Measurements from ENCODE around the gene CAMTA1. TPM values are rescaled to one million over a fixed set of nuclear protein-coding genes. Genes with fewer than 3 reads are reported as not detected.
A peak's percentile ranks its signal among the peaks of the same experiment; 100 is the strongest.

The CAMTA1 gene
- total RNA-seq, 2 donors from 2014 or later, result 36.5 to 57.5 TPM

DNA sequence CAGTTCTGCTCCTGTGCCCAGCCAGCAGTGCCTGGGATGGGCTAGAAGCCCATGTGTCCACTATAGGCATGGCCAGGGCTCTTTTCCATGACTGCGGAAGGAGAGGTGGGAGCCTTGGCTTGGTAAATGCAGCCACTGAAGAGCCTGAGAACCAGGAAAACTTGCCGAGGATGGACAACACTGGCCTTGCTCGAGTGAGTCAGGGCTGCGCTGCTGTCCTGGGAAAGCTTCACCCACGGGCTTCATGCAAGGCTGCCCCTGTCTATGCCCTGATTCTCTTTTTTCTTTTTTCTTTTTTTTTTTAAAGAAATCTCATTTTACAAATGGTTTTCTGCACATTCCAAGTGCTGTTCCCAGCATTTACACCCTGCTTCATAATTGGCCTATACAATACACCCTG is 156.5 kb downstream of the CAMTA1 start:
- Mint-ChIP-seq H3K27me3 (peaks cover 2 to 13% of the 10 kb centered on the region in 2 donors), H3K36me3 (no peaks in the 10 kb centered on the region), H3K9me3 (no peaks in the 10 kb centered on the region), H3K4me3 (no peak overlapping the region), H3K4me1 (ENCODE audit: low read depth in 2 of 2) (no peaks in the 10 kb centered on the region), H3K27ac (no peak overlapping the region)
- ATAC-seq (no peak), DNase-seq (ENCODE audit: low spot score) (no peak)

GRCh38 chr1:6942990-6943389 is 157.7 kb downstream of the CAMTA1 start:
- no peak overlapping the region for H3K27ac Mint-ChIP-seq
- no peaks in the 10 kb centered on the region for H3K4me1 Mint-ChIP-seq (ENCODE audit: low read depth in 2 of 2)
- H3K36me3 Mint-ChIP-seq, result no peaks in the 10 kb centered on the region
- no peak overlapping the region for H3K4me3 Mint-ChIP-seq
- H3K27me3 Mint-ChIP-seq, result peaks cover 2 to 14% of the 10 kb centered on the region in 2 donors
- no peak for DNase-seq (ENCODE audit: low spot score)
- no peak for ATAC-seq
- no peaks in the 10 kb centered on the region for H3K9me3 Mint-ChIP-seq

DNA sequence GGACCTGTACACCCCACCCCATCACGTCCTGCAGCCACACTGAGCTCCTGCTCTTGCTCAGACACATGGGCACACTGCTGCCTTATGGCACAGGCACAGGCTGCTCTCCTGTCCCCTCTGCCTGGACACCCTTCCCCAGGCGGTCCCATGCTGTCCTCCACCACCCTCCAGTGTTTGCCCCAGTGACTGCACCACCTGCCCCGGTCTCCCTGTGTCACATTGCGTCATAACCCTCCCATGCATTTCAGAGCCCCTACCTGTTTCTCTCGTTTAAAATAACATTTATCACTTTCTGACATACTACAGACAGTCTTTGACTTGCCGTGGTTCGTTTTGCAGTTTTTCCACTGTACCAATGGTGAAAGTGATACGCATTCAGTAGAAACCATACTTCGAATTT is 159.2 kb downstream of the CAMTA1 start:
- Mint-ChIP-seq H3K4me1 (ENCODE audit: low read depth in 2 of 2) (no peaks in the 10 kb centered on the region), H3K4me3 (no peak overlapping the region), H3K9me3 (no peaks in the 10 kb centered on the region), H3K27ac (no peak overlapping the region), H3K27me3 (peaks cover 2 to 14% of the 10 kb centered on the region in 2 donors), H3K36me3 (no peaks in the 10 kb centered on the region)
- DNase-seq (ENCODE audit: low spot score), result peak; percentile 53
- peak in 1 of 2 donors; percentile 26 for ATAC-seq

DNA sequence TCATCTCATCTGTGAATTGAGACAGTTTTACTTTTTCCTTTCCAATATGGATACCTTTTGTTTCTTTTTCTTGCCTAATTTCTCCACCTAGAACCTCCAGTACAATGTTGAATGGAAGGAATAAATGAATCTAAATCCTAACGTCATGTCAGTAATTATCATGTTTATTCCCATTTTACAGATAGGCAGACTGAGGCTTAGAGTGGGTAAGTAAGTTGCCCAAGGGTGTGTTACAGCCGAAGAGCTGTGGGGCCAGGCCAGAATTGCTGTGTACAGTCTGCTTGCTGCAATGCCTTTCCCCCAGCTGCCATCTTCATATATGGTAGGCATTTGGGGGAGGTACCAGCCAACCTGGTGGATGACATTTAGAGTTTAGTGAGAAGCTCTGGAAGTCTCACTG is 162.7 kb downstream of the CAMTA1 start:
- Mint-ChIP-seq H3K4me3 (no peak overlapping the region), H3K27ac (no peak overlapping the region), H3K9me3 (no peaks in the 10 kb centered on the region), H3K36me3 (no peaks in the 10 kb centered on the region), H3K27me3 (peaks cover 2 to 14% of the 10 kb centered on the region in 2 donors), H3K4me1 (ENCODE audit: low read depth in 2 of 2) (no peaks in the 10 kb centered on the region)
- ATAC-seq (no peak), DNase-seq (ENCODE audit: low spot score) (no peak)

DNA sequence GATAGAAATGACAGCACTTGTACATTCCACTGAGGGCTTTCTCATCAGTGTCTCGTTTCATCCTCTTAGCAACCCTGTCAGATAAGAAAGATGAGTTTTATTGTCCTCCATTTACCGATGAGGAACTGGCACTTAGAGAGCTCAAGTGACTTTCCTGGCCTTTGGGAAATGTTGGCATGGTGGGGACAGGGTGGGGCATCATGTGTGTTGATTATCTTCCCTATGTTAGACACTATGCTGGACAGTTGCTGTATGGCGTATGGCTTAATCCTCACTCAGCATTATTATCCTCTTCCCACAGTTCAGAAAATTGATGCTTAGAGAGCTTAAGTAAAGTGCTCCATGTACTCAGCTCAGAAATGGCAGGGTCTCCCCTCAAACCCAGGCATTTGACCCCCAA is 163.2 kb downstream of the CAMTA1 start:
- ATAC-seq, result no peak

GRCh38 chr1:6948861-6949260 is 163.6 kb downstream of the CAMTA1 start:
- Mint-ChIP-seq H3K4me1 (ENCODE audit: low read depth in 2 of 2) (no peaks in the 10 kb centered on the region), H3K27ac (no peak overlapping the region)
- ATAC-seq, result no peak

More for the DNA sequence above, 163.2 kb downstream of the CAMTA1 start:
- Mint-ChIP-seq H3K27me3 (peaks cover 2 to 14% of the 10 kb centered on the region in 2 donors), H3K36me3 (no peaks in the 10 kb centered on the region), H3K4me3 (no peak overlapping the region), H3K27ac (no peak overlapping the region), H3K4me1 (ENCODE audit: low read depth in 2 of 2) (no peaks in the 10 kb centered on the region), H3K9me3 (no peaks in the 10 kb centered on the region)
- DNase-seq (ENCODE audit: low spot score), result no peak

DNA sequence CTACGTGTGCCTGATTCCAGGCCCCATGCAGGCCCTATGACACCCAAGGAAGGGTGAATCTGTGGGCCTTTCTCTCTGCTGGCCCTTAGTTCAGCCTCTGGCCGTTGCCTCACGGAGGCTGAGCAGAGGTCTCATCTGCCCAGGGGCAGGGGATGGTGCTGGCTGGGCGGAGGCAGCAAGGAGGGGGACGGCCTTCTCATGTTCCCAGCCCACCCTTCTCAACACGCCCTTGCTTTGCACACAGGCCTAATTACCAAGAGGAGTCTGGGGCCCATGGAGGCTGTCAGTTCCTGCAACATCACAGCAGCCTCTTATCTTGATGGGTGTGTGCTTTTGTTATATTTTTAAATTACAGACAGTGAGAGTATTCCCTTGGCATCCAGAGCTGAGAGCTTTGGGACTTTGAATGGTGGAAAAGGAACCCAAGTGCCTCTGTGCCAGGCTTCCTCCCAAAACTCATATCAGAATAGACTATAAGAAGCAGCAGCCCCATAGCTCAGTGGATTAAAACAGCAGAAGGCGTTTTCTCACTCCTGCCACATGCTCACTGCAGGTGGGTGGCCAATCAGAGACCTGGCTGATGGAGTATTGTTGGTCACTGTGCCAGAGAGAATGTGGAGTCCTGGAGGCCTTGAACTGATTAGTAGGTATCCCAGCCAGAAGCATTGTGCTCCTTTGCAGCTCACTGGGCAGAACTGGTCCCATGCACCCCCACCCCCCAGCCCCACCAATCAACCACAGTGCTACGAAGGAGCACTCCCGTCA is 164.9 kb downstream of the CAMTA1 start:
- Mint-ChIP-seq H3K36me3 (no peaks in the 10 kb centered on the region), H3K4me3 (no peak overlapping the region), H3K4me1 (ENCODE audit: low read depth in 2 of 2) (no peaks in the 10 kb centered on the region), H3K27me3 (peaks cover 0 to 14% of the 10 kb centered on the region in 2 donors), H3K9me3 (no peaks in the 10 kb centered on the region), H3K27ac (no peak overlapping the region)
- no peak for ATAC-seq
- no peak for DNase-seq (ENCODE audit: low spot score)

More at GRCh38 chr1:6948861-6949260, 163.6 kb downstream of the CAMTA1 start:
- H3K4me3 Mint-ChIP-seq, result no peak overlapping the region
- peak; percentile 18 for DNase-seq (ENCODE audit: low spot score)
- no peaks in the 10 kb centered on the region for H3K36me3 Mint-ChIP-seq
- H3K9me3 Mint-ChIP-seq, result no peaks in the 10 kb centered on the region
- H3K27me3 Mint-ChIP-seq, result peaks cover 2 to 14% of the 10 kb centered on the region in 2 donors

DNA sequence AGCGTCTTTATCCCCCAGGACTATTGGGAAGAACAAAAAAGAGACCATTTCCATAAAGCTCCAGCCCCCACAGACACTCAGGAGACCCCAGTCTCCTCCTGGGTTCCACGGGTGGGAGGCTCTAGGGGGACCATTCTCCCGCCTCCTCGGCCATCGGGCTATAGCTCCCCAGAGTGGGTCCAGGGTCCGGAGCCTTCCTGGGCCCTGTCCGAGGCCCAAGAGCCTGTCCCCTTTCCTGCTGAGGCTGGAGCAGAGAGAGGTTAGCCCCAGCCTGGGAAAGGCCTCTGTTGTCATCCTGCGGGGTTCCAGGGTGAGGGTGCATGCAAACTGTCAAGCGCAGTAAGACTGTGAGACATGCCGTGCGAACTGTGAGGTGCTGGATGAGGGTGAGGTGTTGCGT is 166.3 kb downstream of the CAMTA1 start:
- Mint-ChIP-seq H3K27ac (no peak overlapping the region), H3K9me3 (no peaks in the 10 kb centered on the region), H3K4me3 (no peak overlapping the region), H3K4me1 (ENCODE audit: low read depth in 2 of 2) (no peaks in the 10 kb centered on the region), H3K27me3 (peaks cover 0 to 3% of the 10 kb centered on the region in 2 donors), H3K36me3 (no peaks in the 10 kb centered on the region)
- DNase-seq (ENCODE audit: low spot score) (no peak), ATAC-seq (no peak)

- ATAC-seq (no peak), DNase-seq (ENCODE audit: low spot score) (no peak)
- Mint-ChIP-seq H3K27ac (no peak overlapping the region), H3K4me1 (ENCODE audit: low read depth in 2 of 2) (no peaks in the 10 kb centered on the region), H3K27me3 (no peaks in the 10 kb centered on the region), H3K4me3 (no peak overlapping the region), H3K9me3 (no peaks in the 10 kb centered on the region), H3K36me3 (no peaks in the 10 kb centered on the region)
Measured at GRCh38 chr1:6953216-6953615, 168.0 kb downstream of the CAMTA1 start.

DNA sequence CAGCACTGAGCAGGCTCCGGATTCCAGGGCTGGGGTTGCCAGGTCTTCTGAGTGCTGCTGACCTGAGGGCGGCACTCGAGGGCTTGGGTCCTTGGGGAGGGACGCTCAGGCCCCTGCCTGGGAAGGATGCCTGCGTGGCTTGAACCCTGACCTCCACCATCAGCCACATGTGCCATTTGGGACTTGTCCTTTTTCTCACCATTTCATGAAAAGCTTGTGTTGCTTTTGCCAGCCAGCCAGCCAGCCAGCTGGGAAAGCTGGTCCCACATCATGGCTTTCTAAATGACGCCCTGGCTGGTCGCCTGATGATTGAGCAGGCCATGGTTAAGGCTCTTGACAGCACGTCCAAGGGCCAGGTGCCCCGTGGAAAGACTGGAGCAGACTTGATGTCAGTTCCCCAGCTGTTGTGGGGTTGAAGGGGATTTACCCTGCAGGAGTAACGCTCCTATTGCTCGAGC is 168.7 kb downstream of the CAMTA1 start:
- ATAC-seq, result no peak
- H3K36me3 Mint-ChIP-seq, result no peaks in the 10 kb centered on the region
- no peak overlapping the region for H3K27ac Mint-ChIP-seq
- peaks cover 0 to under 1% of the 10 kb centered on the region in 2 donors for H3K27me3 Mint-ChIP-seq
- no peak overlapping the region for H3K4me3 Mint-ChIP-seq
- H3K4me1 Mint-ChIP-seq (ENCODE audit: low read depth in 2 of 2), result no peaks in the 10 kb centered on the region
- H3K9me3 Mint-ChIP-seq, result no peaks in the 10 kb centered on the region
- DNase-seq (ENCODE audit: low spot score), result no peak

DNA sequence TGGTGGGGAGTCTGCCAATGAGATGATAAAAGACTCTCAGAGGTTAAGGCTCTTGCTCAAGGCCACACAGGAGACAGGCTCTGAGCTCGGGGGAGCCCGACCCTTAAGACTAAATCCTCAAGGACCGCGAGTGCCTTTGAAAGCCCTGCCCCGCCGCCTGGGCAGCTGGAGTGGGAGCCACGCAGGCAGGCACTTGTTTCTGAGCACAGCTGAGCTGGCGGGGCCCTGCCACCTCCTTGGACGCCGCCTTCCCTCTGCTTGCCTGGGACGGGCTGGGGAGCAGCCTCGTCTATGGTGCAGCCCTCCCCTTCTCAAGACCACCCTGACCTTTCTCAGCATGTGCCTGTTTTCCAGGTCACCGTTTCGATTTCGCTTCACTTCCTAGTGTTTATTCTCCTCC is 169.3 kb downstream of the CAMTA1 start:
- Mint-ChIP-seq H3K9me3 (no peaks in the 10 kb centered on the region), H3K27ac (no peak overlapping the region), H3K36me3 (no peaks in the 10 kb centered on the region), H3K4me1 (ENCODE audit: low read depth in 2 of 2) (no peaks in the 10 kb centered on the region), H3K27me3 (peaks cover 0 to 4% of the 10 kb centered on the region in 2 donors), H3K4me3 (no peak overlapping the region)
- ATAC-seq, result no peak
- DNase-seq (ENCODE audit: low spot score), result no peak

- DNase-seq (ENCODE audit: low spot score) (no peak), ATAC-seq (no peak)
- H3K4me3 Mint-ChIP-seq, result no peak overlapping the region
- no peak overlapping the region for H3K27ac Mint-ChIP-seq
- peaks cover 5 to 9% of the 10 kb centered on the region in 2 donors for H3K27me3 Mint-ChIP-seq
- no peaks in the 10 kb centered on the region for H3K4me1 Mint-ChIP-seq (ENCODE audit: low read depth in 2 of 2)
- H3K36me3 Mint-ChIP-seq, result no peaks in the 10 kb centered on the region
- H3K9me3 Mint-ChIP-seq, result no peaks in the 10 kb centered on the region
Measured at GRCh38 chr1:6955357-6956094, 170.3 kb downstream of the CAMTA1 start.

- Mint-ChIP-seq H3K27ac (no peak overlapping the region), H3K9me3 (no peaks in the 10 kb centered on the region)
- no peak for ATAC-seq
Measured at GRCh38 chr1:6956488-6957159, 171.4 kb downstream of the CAMTA1 start.

GRCh38 chr1:6957341-6957740 is 172.1 kb downstream of the CAMTA1 start:
- no peak overlapping the region for H3K4me3 Mint-ChIP-seq
- H3K36me3 Mint-ChIP-seq, result no peaks in the 10 kb centered on the region
- no peaks in the 10 kb centered on the region for H3K9me3 Mint-ChIP-seq
- H3K4me1 Mint-ChIP-seq (ENCODE audit: low read depth in 2 of 2), result no peaks in the 10 kb centered on the region
- DNase-seq (ENCODE audit: low spot score), result no peak
- peaks cover 11 to 14% of the 10 kb centered on the region in 2 donors for H3K27me3 Mint-ChIP-seq
- H3K27ac Mint-ChIP-seq, result no peak overlapping the region
- ATAC-seq, result no peak

More at GRCh38 chr1:6956488-6957159, 171.4 kb downstream of the CAMTA1 start:
- Mint-ChIP-seq H3K4me3 (no peak overlapping the region), H3K27me3 (peaks cover 11 to 14% of the 10 kb centered on the region in 2 donors), H3K36me3 (no peaks in the 10 kb centered on the region), H3K4me1 (ENCODE audit: low read depth in 2 of 2) (no peaks in the 10 kb centered on the region)
- DNase-seq (ENCODE audit: low spot score), result no peak

Measured in natural killer cell treated with Interleukin-12 subunit alpha and Interleukin-12 subunit beta and Interleukin-15 and Interleukin-18, amount 100 ng/mL, for 72 hours (primary cell).